Choroid plexus epithelial cell (primary cell): ENCODE measurements around the gene SH3PXD2A.

Experiments used
- DNase-seq: peaks from one replicate; pipeline ENCODE4 v3.0.0-alpha.2; 2010; ENCODE audit warnings: low read depth
- H3K4me3 ChIP-seq: 2 replicates; pipeline ENCODE4 v1.5.1; 2011; ENCODE audit warnings: low read depth, mild to moderate bottlenecking, control low read depth, low read length, moderate library complexity
- TF ChIP-seq, protein P1 (sequence below): conservative IDR thresholded peaks from 2 replicates; pipeline ENCODE4 v1.5.1; 2011; ENCODE audit warnings: low read depth, mild to moderate bottlenecking, control low read depth, inconsistent platforms, low read length, moderate library complexity

The SH3PXD2A gene

DNA sequence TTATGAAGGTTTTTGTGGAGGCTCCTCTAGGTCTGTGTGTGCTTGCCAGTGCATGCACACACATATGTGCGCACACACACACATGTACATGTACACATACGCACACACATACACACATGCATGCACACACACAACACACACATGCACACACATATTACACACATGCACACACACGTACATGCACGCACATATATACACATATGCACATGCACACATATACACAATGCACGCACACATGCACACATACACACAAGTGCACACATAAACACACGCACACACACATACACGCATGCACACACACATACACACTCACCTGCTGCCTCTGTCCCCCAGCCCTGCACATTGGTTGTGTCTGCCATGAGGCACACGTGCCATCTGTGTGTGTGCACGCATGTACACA, 295.6 kb downstream of the SH3PXD2A start:
- TF ChIP-seq, protein P1, sequence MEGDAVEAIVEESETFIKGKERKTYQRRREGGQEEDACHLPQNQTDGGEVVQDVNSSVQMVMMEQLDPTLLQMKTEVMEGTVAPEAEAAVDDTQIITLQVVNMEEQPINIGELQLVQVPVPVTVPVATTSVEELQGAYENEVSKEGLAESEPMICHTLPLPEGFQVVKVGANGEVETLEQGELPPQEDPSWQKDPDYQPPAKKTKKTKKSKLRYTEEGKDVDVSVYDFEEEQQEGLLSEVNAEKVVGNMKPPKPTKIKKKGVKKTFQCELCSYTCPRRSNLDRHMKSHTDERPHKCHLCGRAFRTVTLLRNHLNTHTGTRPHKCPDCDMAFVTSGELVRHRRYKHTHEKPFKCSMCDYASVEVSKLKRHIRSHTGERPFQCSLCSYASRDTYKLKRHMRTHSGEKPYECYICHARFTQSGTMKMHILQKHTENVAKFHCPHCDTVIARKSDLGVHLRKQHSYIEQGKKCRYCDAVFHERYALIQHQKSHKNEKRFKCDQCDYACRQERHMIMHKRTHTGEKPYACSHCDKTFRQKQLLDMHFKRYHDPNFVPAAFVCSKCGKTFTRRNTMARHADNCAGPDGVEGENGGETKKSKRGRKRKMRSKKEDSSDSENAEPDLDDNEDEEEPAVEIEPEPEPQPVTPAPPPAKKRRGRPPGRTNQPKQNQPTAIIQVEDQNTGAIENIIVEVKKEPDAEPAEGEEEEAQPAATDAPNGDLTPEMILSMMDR, result no peak
- no peak for DNase-seq
- H3K4me3 ChIP-seq, result no peak overlapping the region

DNA sequence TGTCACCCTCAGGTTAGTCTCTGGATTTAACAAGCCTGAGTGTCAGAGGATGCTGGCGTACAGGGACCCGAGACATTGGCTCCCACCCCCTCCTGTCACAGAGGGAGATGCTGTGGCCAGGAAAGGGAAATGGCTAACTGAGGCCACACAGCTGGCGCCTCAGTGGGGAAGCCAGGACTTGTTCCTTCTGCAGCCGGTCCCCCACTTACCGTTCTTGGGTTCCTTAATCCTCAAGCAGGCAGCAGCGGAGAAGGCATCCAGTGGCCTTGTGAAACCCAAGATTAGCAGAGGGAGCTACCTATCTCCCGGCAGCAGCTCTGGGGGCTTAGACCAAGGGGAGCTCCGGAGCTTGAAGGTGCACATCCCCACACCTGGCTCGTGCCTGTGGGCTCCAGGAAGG, 296.5 kb downstream of the SH3PXD2A start:
- no peak for DNase-seq
- TF ChIP-seq, protein P1, result no peak
- no peak overlapping the region for H3K4me3 ChIP-seq

DNA sequence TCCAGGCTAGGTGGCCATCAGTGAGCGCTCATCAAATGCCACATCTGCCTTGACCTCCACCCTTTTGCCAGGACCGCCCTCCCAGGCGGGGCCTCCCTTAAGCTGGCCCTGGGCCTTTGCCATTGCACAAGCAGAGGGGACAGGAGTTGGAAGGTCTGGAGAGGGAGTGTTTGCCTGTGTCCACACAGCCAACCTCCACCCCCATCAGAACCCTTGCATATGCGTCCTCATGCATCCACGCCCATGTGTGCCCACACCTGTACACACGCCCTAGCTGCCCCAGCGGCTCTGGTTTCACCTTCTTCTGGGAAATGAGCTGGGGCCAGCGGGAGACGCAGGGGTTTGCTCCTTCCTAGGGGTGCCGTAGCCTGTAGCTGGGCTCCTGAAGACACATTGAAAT, 297.9 kb downstream of the SH3PXD2A start:
- TF ChIP-seq, protein P1, result no peak
- H3K4me3 ChIP-seq, result no peak overlapping the region
- no peak for DNase-seq

DNA sequence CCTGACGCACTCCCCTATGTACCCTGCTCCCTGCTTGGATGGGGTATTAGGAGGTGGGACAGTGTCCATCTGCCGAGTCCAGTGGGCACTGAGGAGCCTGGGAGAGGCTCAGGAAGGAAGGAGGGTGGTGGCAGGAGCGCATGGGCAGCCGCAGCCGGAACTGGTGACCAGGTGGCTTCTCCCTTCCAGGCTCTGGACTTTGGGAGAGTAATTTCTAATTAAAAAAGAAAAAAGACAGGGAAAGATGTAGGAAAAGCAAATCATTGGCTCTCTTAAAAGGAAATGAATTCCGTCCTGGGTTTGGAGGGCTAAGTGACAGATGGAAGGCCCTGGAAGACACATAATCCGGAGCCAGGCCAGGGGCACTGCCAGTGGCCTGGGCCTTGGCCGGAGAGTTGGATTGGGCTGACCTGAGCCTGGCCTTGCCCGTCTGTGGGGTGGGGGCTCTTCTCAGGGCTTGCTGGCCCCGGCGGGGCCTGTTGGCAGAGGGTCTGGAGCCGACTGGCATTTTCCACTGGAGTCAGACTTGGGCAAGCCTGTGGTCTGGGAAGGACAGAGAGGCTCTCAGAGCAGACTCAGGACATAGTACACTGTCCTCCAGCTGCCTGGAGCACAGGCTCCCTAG, 298.9 kb downstream of the SH3PXD2A start:
- H3K4me3 ChIP-seq, result no peak overlapping the region
- TF ChIP-seq, protein P1, result no peak
- no peak for DNase-seq

DNA sequence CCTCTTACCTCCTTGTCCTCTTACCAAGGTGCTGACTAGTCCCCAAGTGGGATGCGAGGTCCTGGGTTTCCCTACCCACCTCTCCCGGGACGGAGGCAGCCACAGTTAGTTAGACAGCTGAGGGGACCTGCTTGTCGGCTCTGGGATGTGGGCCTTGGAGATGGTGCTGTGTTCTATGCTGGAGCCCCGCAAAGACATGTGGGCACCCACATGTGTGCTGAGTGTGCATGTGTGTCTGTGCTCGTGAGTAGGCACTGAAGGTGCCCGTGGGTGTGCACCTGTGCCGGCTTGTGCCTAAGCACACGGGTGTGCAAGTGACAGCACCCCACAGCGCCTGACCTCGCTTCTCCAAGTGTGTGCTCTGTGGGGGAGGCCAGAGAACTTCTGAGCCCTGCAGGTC, 299.7 kb downstream of the SH3PXD2A start:
- H3K4me3 ChIP-seq, result no peak overlapping the region
- no peak for DNase-seq
- TF ChIP-seq, protein P1, result no peak

DNA sequence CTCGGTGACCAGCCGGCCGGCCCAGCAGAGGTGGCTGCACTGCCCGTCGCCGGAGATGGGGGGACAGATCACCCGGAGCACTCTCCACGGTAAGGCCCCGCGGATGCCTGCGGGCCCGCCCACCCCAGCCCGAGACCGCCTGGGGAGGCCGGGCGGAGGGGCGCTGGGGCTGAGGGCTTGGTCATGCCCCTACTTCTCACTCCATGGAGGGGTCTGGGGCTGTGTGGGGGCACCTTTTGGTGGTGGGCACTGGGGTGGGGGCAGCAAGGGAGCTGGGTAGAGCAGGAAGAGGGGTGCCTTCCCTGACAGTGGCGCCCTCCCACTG, 300.1 kb downstream of the SH3PXD2A start:
- H3K4me3 ChIP-seq, result peak overlapping the region; percentile 34
- TF ChIP-seq, protein P1, result no peak
- DNase-seq, result no peak

DNA sequence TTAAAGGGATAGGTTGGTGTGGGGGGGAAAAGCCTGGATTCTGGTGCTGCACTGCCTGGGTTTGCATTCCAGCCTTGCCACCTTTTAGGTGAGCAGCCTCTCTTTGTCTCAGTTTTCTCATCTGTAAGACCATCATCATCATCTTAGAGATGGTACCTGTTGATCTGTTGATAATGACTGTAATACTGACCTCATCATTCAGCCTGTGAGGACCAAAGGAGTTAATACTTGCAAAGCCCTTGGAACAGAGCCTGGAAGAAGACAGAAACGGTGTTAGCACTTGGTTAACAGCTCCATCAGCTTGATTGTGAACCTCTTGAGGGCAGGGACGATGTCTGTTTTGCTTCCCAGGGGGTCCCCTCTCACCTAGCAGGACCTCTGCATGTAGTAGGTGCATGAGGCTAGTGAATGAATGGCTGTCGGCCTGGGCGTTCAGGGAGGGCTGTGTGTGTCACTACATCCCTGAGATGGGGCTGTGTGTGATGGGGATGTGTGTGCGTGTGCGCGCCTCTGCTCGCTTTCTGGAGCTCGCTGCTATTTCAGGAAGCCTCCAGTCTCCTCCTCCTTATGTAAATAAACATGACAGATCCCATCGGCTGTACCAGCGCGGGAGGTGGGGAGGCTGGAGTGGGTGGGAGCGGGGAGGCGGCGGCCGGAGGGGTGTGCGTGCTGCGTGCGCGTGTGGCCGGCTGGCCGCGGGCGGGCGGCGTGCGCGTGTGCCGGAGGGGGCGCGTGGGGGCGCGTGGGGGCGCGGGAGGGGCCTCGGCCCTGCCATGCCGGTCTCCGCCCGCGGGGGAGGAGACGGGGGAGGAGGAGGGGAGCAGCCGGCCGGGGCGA, 300.7 kb downstream of the SH3PXD2A start:
- H3K4me3 ChIP-seq, result peak overlapping the region; percentile 34
- peak; percentile 57 for DNase-seq
- TF ChIP-seq, protein P1, result no peak
